ENCODE measurements around the gene NR3C2.

GRCh38 chr4:148292686-148293085 is 149.5 kb downstream of the NR3C2 start:
- TF ChIP-seq CTCF (IDR thresholded peaks at IDR 0.05) (no peak), ZFX (IDR thresholded peaks at IDR 0.05; ENCODE audit: borderline replicate concordance) (no peak)
